PC-9 (cell line): ENCODE results near the gene PFDN4. TPM values are rescaled to one million over a fixed set of nuclear protein-coding genes. Genes with fewer than 3 reads are reported as not detected.

Experiments
- BruUV-seq: library from RNA; stranded (reverse); fragments of 400-500 nt; replicated peaks from 2 replicates; lab custom pipeline; 2021; lab: Mats Ljungman, UMichigan
- CTCF ChIA-PET: fragments of 300-600 bp; sonication (Branson Sonifier 250); formaldehyde crosslinking; loops from one replicate; lab custom pipeline; 2022; ENCODE audit warnings: antibody characterized with exemption; lab: Charles Lee
- POLR2A ChIA-PET: fragments of 300-600 bp; sonication (Branson Sonifier 250); formaldehyde crosslinking; loops from one replicate; lab custom pipeline; 2022; ENCODE audit warnings: antibody characterized with exemption; ENCODE audit not compliant: unreplicated experiment; lab: Charles Lee
- DNase-seq, 2 experiments: peaks; one replicate each; pipeline versions ENCODE4 v3.0.0 to v3.0.0-alpha.2; 2015 to 2022; ENCODE audit warnings: mixed read lengths in 1 of 2
- H2AFZ ChIP-seq: fragments of 200-600 bp; sonication (generic); 2 replicates; pipeline ENCODE4 v1.8.1; 2017; ENCODE audit warnings: antibody characterized with exemption
- H3F3A ChIP-seq: fragments of 200-600 bp; sonication (generic); 2 replicates; pipeline ENCODE4 v1.8.1; 2017; ENCODE audit warnings: antibody characterized with exemption, mild to moderate bottlenecking, low read depth; ENCODE audit not compliant: insufficient read depth
- H3K27ac ChIP-seq: fragments of 200-600 bp; sonication (generic); 2 replicates; pipeline ENCODE4 v1.6.1; 2016; ENCODE audit warnings: mixed run types
- H3K27me3 ChIP-seq: fragments of 200-600 bp; sonication (generic); 2 replicates; pipeline ENCODE4 v1.6.1; 2016; ENCODE audit warnings: low read depth, mixed run types; ENCODE audit not compliant: insufficient read depth
- H3K36me3 ChIP-seq: fragments of 200-600 bp; sonication (generic); 2 replicates; pipeline ENCODE4 v1.6.1; 2016; ENCODE audit warnings: low read depth, mixed run types
- H3K4me1 ChIP-seq: fragments of 200-600 bp; sonication (generic); replicated peaks from 2 replicates; pipeline ENCODE4 v1.6.1; 2016; ENCODE audit warnings: mixed run types; ENCODE audit not compliant: insufficient read depth
- H3K4me2 ChIP-seq: fragments of 200-600 bp; sonication (generic); 2 replicates; pipeline ENCODE4 v1.6.1; 2017; ENCODE audit warnings: mixed run types
- H3K4me3 ChIP-seq: fragments of 200-600 bp; sonication (generic); 2 replicates; pipeline ENCODE4 v1.6.1; 2016; ENCODE audit warnings: mixed run types
- H3K79me2 ChIP-seq: fragments of 200-600 bp; sonication (generic); 2 replicates; pipeline ENCODE4 v1.6.1; 2017; ENCODE audit warnings: low read depth, mixed run types
- H3K9me2 ChIP-seq: fragments of 200-600 bp; sonication (generic); 2 replicates; pipeline ENCODE4 v1.8.1; 2017; ENCODE audit warnings: mild to moderate bottlenecking; ENCODE audit not compliant: insufficient read depth
- H3K9me3 ChIP-seq: fragments of 200-600 bp; sonication (generic); 2 replicates; pipeline ENCODE4 v1.8.1; 2016; ENCODE audit warnings: low read depth; ENCODE audit not compliant: insufficient read depth
- H4K20me1 ChIP-seq: fragments of 200-600 bp; sonication (generic); 2 replicates; pipeline ENCODE4 v1.8.1; 2017; ENCODE audit not compliant: insufficient read depth
- CTCF ChIP-seq: fragments of 200-600 bp; sonication (generic); conservative IDR thresholded peaks from 2 replicates; pipeline ENCODE4 v1.6.1; 2017; ENCODE audit warnings: mixed run types, antibody characterized with exemption, mild to moderate bottlenecking, moderate library complexity
- EZH2 ChIP-seq: fragments of 200-600 bp; sonication (generic); IDR thresholded peaks from 2 replicates; pipeline ENCODE4 v1.8.0; 2017; ENCODE audit warnings: antibody characterized with exemption, low read depth
- intact Hi-C: fragments of 100-400 bp; cut with micrococcal nuclease; formaldehyde crosslinking; loops from one replicate; pipeline ENCODE4 v1.10.0; 2022; ENCODE audit not compliant: unreplicated experiment
- total RNA-seq: library from RNA; stranded (reverse); gene quantifications from 2 replicates; pipeline ENCODE4 v1.2.3, GENCODE V29; 2021

PFDN4 gene
- total RNA-seq, 1 experiment from 2014 or later = 49.5 TPM

- Histone ChIP-seq H3K4me2 (peak overlapping the region; percentile 60), H3K9me3 (no peaks in the 10 kb centered on the region), H3K36me3 (no peaks in the 10 kb centered on the region), H4K20me1 (no peaks in the 10 kb centered on the region), H3K27ac (peak overlapping the region; percentile 79), H3K4me1 (peaks cover 41% of the 10 kb centered on the region), H3K27me3 (no peaks in the 10 kb centered on the region), H2AFZ (no peak overlapping the region), H3K9me2 (no peaks in the 10 kb centered on the region), H3F3A (peaks cover 23% of the 10 kb centered on the region), H3K4me3 (no peak overlapping the region), H3K79me2 (no peaks in the 10 kb centered on the region)
- no peak for TF ChIP-seq CTCF
- no peak for TF ChIP-seq EZH2
- intact Hi-C loops = loop anchor here (1.0 to 5.0 kb wide), 2 partner anchors 10 to 135 kb away; no protein-coding TSS in a partner anchor
- POLR2A ChIA-PET = interaction anchor here (0.5 to 0.7 kb wide), 2 partner anchors 195 to 665 kb away, joined by 4 to 14 read pairs; no protein-coding TSS in a partner anchor
- DNase-seq = peak; percentile 72 to 97
- CTCF ChIA-PET = interaction anchor here (0.6 kb wide), 3 partner anchors 154 to 710 kb away, joined by 3 read pairs; no protein-coding TSS in a partner anchor
- no TSS peak for BruUV-seq
Measured at GRCh38 chr20:54257071-54257816, 49.4 kb downstream of the PFDN4 start.

GRCh38 chr20:54260116-54260515, 52.2 kb downstream of the PFDN4 start:
- CTCF ChIA-PET = no interaction called here
- no peaks in the 10 kb centered on the region for H4K20me1 ChIP-seq
- peaks cover 23% of the 10 kb centered on the region for H3F3A ChIP-seq
- no peak overlapping the region for H3K27ac ChIP-seq
- no peak for DNase-seq
- H3K9me3 ChIP-seq = no peaks in the 10 kb centered on the region
- no peaks in the 10 kb centered on the region for H3K27me3 ChIP-seq
- no peak overlapping the region for H3K4me2 ChIP-seq
- TF ChIP-seq EZH2 (no peak), CTCF (no peak)
- no peaks in the 10 kb centered on the region for H3K9me2 ChIP-seq
- no TSS peak for BruUV-seq
- H2AFZ ChIP-seq = no peak overlapping the region
- intact Hi-C loops = no loop called here
- H3K79me2 ChIP-seq = no peaks in the 10 kb centered on the region
- no peak overlapping the region for H3K4me3 ChIP-seq
- no peaks in the 10 kb centered on the region for H3K36me3 ChIP-seq
- H3K4me1 ChIP-seq = peaks cover 32% of the 10 kb centered on the region
- POLR2A ChIA-PET = no interaction called here

GRCh38 chr20:54262671-54263070, 54.8 kb downstream of the PFDN4 start:
- Histone ChIP-seq H3K79me2 (no peaks in the 10 kb centered on the region), H3K27me3 (no peaks in the 10 kb centered on the region), H3K9me3 (no peaks in the 10 kb centered on the region), H3K4me2 (no peak overlapping the region), H2AFZ (no peak overlapping the region), H3F3A (peaks cover 17% of the 10 kb centered on the region), H4K20me1 (no peaks in the 10 kb centered on the region), H3K4me3 (no peak overlapping the region), H3K4me1 (peaks cover 29% of the 10 kb centered on the region), H3K27ac (no peak overlapping the region), H3K9me2 (no peaks in the 10 kb centered on the region), H3K36me3 (no peaks in the 10 kb centered on the region)
- DNase-seq = no peak
- intact Hi-C loops = no loop called here
- POLR2A ChIA-PET = no interaction called here
- TF ChIP-seq EZH2 (no peak), CTCF (no peak)
- CTCF ChIA-PET = no interaction called here
- BruUV-seq = no TSS peak
